ENCODE measurements around the gene ZNF836. TPM values are rescaled to one million over a fixed set of nuclear protein-coding genes. Genes with fewer than 3 reads are reported as not detected.
"Not testable (repeated sequence)": the region's sequence is repeated elsewhere in the genome, so short reads cannot be mapped to it uniquely, and the experiment has no call there.

ZNF836 gene
- 10 to 100 TPM in 1 of 2 experiments, 1 to 10 TPM in 1; 8.2 to 12.8 TPM for total RNA-seq

GRCh38 chr19:52171321-52172169, at the start of gene ZNF836:
TSS of gene ZNF836 (minus strand) at chr19:52171621. CDS start at chr19:52168072, 3,549 bp downstream.
- H3K27me3 Mint-ChIP-seq: no peaks in the 10 kb centered on the region
- peak within 1 kb of the TSS; percentile 86 for H3K27ac Mint-ChIP-seq
- peaks cover 2% of the 10 kb centered on the region for H3K9me3 Mint-ChIP-seq
- peaks cover 27% of the 10 kb centered on the region for H3K36me3 Mint-ChIP-seq
- ChIA-PET POLR2A (interaction anchor here (1.9 kb wide), 1 partner anchor 18 kb away, joined by 10 read pairs; the partner anchor contains the start of gene PPP2R1A), CTCF (interaction anchor here (0.7 to 1.1 kb wide), 2 partner anchors 33 to 95 kb away, joined by 3 read pairs; no protein-coding TSS in a partner anchor)
- H3K4me3 Mint-ChIP-seq: peak within 1 kb of the TSS; percentile 99
- peak; percentile 95 for DNase-seq
- intact Hi-C loops (cut with micrococcal nuclease): loop anchor here (1.0 kb wide), 2 partner anchors 18 to 32 kb away; partner anchors contain the start of gene ZNF616
- H3K4me1 Mint-ChIP-seq (ENCODE audit: low read depth): peaks cover 23% of the 10 kb centered on the region

- POLR2A ChIA-PET: no interaction called here
- Mint-ChIP-seq H3K9me3 (no peaks in the 10 kb centered on the region), H3K36me3 (peaks cover 69% of the 10 kb centered on the region), H3K4me1 (ENCODE audit: low read depth) (peaks cover 7% of the 10 kb centered on the region), H3K4me3 (no peak overlapping the region), H3K27ac (peak overlapping the region; percentile 3), H3K27me3 (no peaks in the 10 kb centered on the region)
- DNase-seq: no peak
- CTCF ChIA-PET: no interaction called here
- intact Hi-C loops (cut with micrococcal nuclease): no loop called here
These were observed 49.6 kb upstream of the ZNF836 start for GRCh38 chr19:52221031-52221430.

- no peaks in the 10 kb centered on the region for H3K4me1 Mint-ChIP-seq (ENCODE audit: low read depth)
- H3K27me3 Mint-ChIP-seq: no peaks in the 10 kb centered on the region
- H3K9me3 Mint-ChIP-seq: no peaks in the 10 kb centered on the region
- intact Hi-C loops (cut with micrococcal nuclease): no loop called here
- POLR2A ChIA-PET: interaction anchor here (0.5 kb wide), 1 partner anchor 1320 kb away, joined by 3 read pairs; no protein-coding TSS in a partner anchor
- peaks cover 63% of the 10 kb centered on the region for H3K36me3 Mint-ChIP-seq
- peak overlapping the region; percentile 5 for H3K27ac Mint-ChIP-seq
- no peak for DNase-seq
- no peak overlapping the region for H3K4me3 Mint-ChIP-seq
- CTCF ChIA-PET: no interaction called here
These were observed 48.2 kb upstream of the ZNF836 start for GRCh38 chr19:52219611-52220010.

- Mint-ChIP-seq H3K4me1 (ENCODE audit: low read depth) (no peaks in the 10 kb centered on the region), H3K4me3 (no peak overlapping the region), H3K27me3 (no peaks in the 10 kb centered on the region), H3K27ac (peak overlapping the region; percentile 20), H3K36me3 (peaks cover 60% of the 10 kb centered on the region), H3K9me3 (no peaks in the 10 kb centered on the region)
- intact Hi-C loops (cut with micrococcal nuclease): no loop called here
- DNase-seq: no peak
- ChIA-PET CTCF (no interaction called here), POLR2A (no interaction called here)
These were observed 46.2 kb upstream of the ZNF836 start for GRCh38 chr19:52217576-52217975.

- H3K27ac Mint-ChIP-seq: no peak overlapping the region
- no peak for DNase-seq
- no peaks in the 10 kb centered on the region for H3K9me3 Mint-ChIP-seq
- no peaks in the 10 kb centered on the region for H3K27me3 Mint-ChIP-seq
- intact Hi-C loops (cut with micrococcal nuclease): no loop called here
- peaks cover 66% of the 10 kb centered on the region for H3K36me3 Mint-ChIP-seq
- no peak overlapping the region for H3K4me3 Mint-ChIP-seq
- CTCF ChIA-PET: no interaction called here
- H3K4me1 Mint-ChIP-seq (ENCODE audit: low read depth): no peaks in the 10 kb centered on the region
- POLR2A ChIA-PET: no interaction called here
These were observed 45.0 kb upstream of the ZNF836 start for GRCh38 chr19:52216401-52216800.

GRCh38 chr19:52214241-52214640, 42.8 kb upstream of the ZNF836 start:
- no peaks in the 10 kb centered on the region for H3K4me1 Mint-ChIP-seq (ENCODE audit: low read depth)
- POLR2A ChIA-PET: interaction anchor here (1.6 kb wide), 1 partner anchor 23 kb away, joined by 3 read pairs; no protein-coding TSS in a partner anchor
- H3K4me3 Mint-ChIP-seq: no peak overlapping the region
- H3K27me3 Mint-ChIP-seq: no peaks in the 10 kb centered on the region
- H3K36me3 Mint-ChIP-seq: peaks cover 59% of the 10 kb centered on the region
- CTCF ChIA-PET: no interaction called here
- H3K27ac Mint-ChIP-seq: no peak overlapping the region
- no peak for DNase-seq
- intact Hi-C loops (cut with micrococcal nuclease): no loop called here
- no peaks in the 10 kb centered on the region for H3K9me3 Mint-ChIP-seq

GRCh38 chr19:52212572-52213255, 41.3 kb upstream of the ZNF836 start:
- Mint-ChIP-seq H3K27ac (no peak overlapping the region), H3K9me3 (no peaks in the 10 kb centered on the region), H3K4me1 (ENCODE audit: low read depth) (no peaks in the 10 kb centered on the region), H3K36me3 (peaks cover 51% of the 10 kb centered on the region), H3K27me3 (no peaks in the 10 kb centered on the region), H3K4me3 (no peak overlapping the region)
- no peak for DNase-seq
- intact Hi-C loops (cut with micrococcal nuclease): no loop called here
- ChIA-PET POLR2A (no interaction called here), CTCF (interaction anchor here (1.0 kb wide), 1 partner anchor 25 kb away, joined by 3 read pairs; no protein-coding TSS in a partner anchor)

- Mint-ChIP-seq H3K36me3 (peaks cover 47% of the 10 kb centered on the region), H3K27me3 (no peaks in the 10 kb centered on the region), H3K4me3 (no peak overlapping the region), H3K27ac (no peak overlapping the region), H3K4me1 (ENCODE audit: low read depth) (no peaks in the 10 kb centered on the region), H3K9me3 (no peaks in the 10 kb centered on the region)
- intact Hi-C loops (cut with micrococcal nuclease): no loop called here
- POLR2A ChIA-PET: no interaction called here
- DNase-seq: no peak
- CTCF ChIA-PET: interaction anchor here (1.0 kb wide), 1 partner anchor 25 kb away, joined by 3 read pairs; no protein-coding TSS in a partner anchor
These were observed 40.6 kb upstream of the ZNF836 start for GRCh38 chr19:52211926-52212571.

GRCh38 chr19:52211203-52211602, 39.8 kb upstream of the ZNF836 start:
- intact Hi-C loops (cut with micrococcal nuclease): no loop called here
- CTCF ChIA-PET: no interaction called here

GRCh38 chr19:52206481-52206880, 35.1 kb upstream of the ZNF836 start:
- DNase-seq: no peak
- no peaks in the 10 kb centered on the region for H3K9me3 Mint-ChIP-seq
- H3K36me3 Mint-ChIP-seq: peaks cover 41% of the 10 kb centered on the region
- H3K27ac Mint-ChIP-seq: no peak overlapping the region
- CTCF ChIA-PET: no interaction called here
- peaks cover 15% of the 10 kb centered on the region for H3K4me1 Mint-ChIP-seq (ENCODE audit: low read depth)
- H3K4me3 Mint-ChIP-seq: no peak overlapping the region
- intact Hi-C loops (cut with micrococcal nuclease): no loop called here
- POLR2A ChIA-PET: no interaction called here
- no peaks in the 10 kb centered on the region for H3K27me3 Mint-ChIP-seq

More at GRCh38 chr19:52211203-52211602, 39.8 kb upstream of the ZNF836 start:
- no peak overlapping the region for H3K4me3 Mint-ChIP-seq
- peaks cover 47% of the 10 kb centered on the region for H3K36me3 Mint-ChIP-seq
- H3K27ac Mint-ChIP-seq: no peak overlapping the region
- H3K27me3 Mint-ChIP-seq: no peaks in the 10 kb centered on the region
- POLR2A ChIA-PET: no interaction called here
- DNase-seq: no peak
- no peaks in the 10 kb centered on the region for H3K4me1 Mint-ChIP-seq (ENCODE audit: low read depth)
- no peaks in the 10 kb centered on the region for H3K9me3 Mint-ChIP-seq

GRCh38 chr19:52200755-52201391, 29.5 kb upstream of the ZNF836 start:
- CTCF ChIA-PET; intact Hi-C loops (cut with micrococcal nuclease); DNase-seq; H3K4me3 Mint-ChIP-seq; POLR2A ChIA-PET; H3K27me3 Mint-ChIP-seq; H3K27ac Mint-ChIP-seq; H3K9me3 Mint-ChIP-seq: not testable (repeated sequence)
- Mint-ChIP-seq H3K4me1 (ENCODE audit: low read depth) (peaks cover 46% of the 10 kb centered on the region), H3K36me3 (peaks cover 29% of the 10 kb centered on the region)

GRCh38 chr19:52200044-52200443, 28.6 kb upstream of the ZNF836 start:
- Mint-ChIP-seq H3K9me3 (no peaks in the 10 kb centered on the region), H3K27ac (no peak overlapping the region), H3K27me3 (no peaks in the 10 kb centered on the region), H3K4me3 (no peak overlapping the region), H3K4me1 (ENCODE audit: low read depth) (peaks cover 45% of the 10 kb centered on the region), H3K36me3 (peaks cover 27% of the 10 kb centered on the region)
- ChIA-PET POLR2A (no interaction called here), CTCF (no interaction called here)
- intact Hi-C loops (cut with micrococcal nuclease): no loop called here
- DNase-seq: no peak
